EH (cell line): ENCODE measurements around the gene RFPL3.
"Not testable (repeated sequence)": the region's sequence is repeated elsewhere in the genome, so short reads cannot be mapped to it uniquely, and the experiment has no call there.

ENCODE experiments used
- DNase-seq: peaks from one replicate; pipeline ENCODE4 v3.0.0-alpha.2; 2015; ENCODE audit warnings: low read depth

RFPL3 gene

GRCh38 chr22:32331236-32331917 is 26.3 kb upstream of the RFPL3 start:
- no peak for DNase-seq

- DNase-seq: no peak
These were observed 25.5 kb upstream of the RFPL3 start for GRCh38 chr22:32331918-32332725.

GRCh38 chr22:32333141-32333768 is 24.4 kb upstream of the RFPL3 start:
- no peak for DNase-seq

DNA sequence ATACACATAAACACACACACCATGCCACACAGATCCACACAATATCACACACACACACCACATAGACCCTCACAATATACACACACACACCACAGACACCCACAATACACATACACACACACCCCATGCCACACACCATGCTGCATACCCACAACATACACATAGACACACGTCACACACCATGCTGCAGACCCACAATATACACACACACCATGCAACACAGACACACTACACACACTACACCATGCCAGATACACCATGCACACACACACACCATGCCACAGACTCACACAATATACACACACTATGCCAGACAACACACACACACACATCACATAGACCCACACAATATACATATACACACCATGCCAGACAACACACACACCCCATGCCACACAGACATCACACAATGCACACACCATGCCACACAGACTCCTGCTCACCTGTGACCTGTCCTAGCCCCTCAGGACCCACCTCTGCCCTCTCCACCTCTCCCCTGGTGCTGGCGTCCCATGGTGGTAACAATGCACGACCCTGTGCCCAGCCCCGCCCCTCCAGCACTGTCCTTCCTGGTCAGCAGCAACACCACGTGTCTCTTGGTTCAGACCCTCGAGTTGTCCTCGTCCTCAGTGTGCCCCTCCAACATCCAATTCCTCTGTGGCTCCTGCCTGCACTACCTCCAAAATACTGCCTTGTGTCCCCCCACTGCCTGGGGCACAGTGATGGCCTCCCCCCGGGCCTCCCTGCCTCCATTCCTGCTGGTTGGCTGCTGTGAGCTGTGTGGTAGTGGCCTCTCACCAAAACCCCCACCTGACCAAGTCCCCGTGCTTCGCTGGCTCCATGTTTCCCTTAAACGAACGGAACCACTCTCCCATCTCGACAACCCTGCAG is 23.7 kb upstream of the RFPL3 start:
- DNase-seq: no peak

DNA sequence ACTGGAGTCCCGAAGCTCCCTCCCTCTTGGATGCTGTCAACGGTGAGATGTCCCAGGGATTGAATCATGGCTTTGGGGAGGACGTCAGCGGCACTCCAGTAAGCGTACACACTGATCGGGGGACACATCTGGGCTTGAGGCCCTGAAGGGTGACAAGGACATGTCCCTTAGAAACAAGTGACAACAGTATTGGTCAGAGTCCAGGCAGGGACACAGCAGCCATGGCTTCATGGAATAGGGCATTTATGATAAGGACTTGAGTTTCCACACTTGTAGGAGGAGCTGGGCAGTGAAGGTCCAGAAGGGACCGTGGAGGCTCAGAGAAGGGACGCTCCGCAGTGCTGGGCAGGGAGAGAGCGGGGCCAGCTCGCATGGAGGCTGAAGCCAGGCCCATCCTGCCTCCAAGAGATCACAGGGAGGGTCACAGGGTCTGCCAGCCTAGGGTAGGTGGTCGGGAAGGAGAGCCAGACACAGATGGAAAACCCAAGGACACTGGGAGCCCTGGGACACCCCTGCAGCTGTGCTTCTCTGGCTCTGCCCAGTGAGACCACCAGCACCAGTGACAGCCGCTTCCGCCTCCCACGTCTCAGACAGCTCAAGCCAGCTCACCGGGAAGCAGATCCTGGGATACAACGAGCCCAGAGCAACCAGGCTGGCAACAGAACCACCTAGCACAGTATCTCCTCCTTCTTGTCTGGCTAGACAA is 22.9 kb upstream of the RFPL3 start:
- no peak for DNase-seq

DNA sequence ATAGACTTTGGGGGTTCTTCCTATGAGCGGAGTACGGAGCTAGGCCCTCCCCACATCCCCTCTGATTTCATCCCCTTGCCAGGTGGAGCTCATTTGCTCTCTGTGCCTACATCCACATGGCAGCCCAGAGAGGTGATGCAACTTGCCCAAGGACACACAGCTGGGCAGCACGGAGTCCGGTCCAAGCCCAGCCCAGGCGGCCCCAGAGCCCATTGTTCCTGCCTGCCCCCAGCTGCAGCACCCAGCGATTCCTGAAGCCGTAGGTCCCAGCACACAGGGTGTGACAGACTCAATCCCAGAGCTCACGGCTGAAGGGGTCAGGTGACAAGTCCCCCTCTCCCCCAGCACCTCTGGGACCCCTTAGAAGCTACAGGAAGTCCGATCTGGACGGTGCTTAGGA is 22.2 kb upstream of the RFPL3 start:
- DNase-seq: no peak

DNA sequence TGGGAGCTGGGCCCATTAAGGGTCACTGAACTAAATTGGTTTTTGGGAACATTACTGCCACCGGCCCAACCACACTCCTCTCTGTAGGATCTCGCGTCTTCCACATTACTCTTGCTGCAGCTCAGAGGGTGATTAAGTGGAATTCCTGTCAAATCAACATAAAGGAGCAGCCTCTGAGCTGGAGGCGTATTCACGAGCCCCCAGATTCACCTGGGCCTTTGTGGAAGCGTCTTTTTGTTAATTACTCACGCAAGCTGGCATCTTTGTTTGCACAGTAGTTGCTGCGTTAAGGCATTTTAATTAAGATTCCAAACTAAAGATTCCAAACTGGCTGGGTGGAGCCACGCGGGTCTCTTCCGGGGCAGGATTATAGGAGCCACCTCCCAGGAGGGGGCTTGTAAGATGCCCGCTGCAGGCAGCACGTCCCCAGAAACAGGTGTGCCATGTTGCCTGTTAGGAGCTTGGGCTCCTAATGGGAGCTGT is 21.5 kb upstream of the RFPL3 start:
- DNase-seq: no peak

DNA sequence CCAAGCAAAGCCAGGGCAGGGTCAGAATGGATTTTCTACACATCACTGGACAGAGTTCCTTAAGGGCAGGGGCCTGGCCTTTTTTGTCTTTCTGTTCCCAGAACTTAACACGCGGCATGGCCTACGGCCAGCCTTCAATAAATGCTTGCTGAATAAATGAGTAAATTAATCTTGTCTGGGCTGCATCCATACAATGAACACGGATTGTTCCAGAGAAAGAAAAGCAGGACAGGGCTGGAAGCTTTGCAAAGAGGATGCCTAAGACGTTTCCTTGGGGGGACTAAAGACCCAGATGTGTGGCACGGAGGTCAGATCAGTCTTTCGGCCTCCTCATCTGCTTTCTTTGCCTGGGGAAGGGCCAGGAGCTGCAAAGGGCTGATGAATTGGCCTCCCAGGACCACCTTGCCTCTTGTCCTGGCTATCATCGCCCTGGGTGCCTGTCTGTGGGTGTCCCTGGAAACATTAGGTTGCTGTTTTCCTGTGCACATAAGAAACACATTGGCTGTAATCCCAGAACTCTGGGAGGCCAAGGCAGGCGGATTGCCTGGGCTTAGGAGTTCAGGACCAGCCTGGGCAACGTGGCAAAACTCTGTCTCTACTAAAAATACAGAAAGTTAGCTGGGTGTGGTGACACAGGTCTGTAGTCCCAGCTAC is 20.8 kb upstream of the RFPL3 start:
- no peak for DNase-seq

DNA sequence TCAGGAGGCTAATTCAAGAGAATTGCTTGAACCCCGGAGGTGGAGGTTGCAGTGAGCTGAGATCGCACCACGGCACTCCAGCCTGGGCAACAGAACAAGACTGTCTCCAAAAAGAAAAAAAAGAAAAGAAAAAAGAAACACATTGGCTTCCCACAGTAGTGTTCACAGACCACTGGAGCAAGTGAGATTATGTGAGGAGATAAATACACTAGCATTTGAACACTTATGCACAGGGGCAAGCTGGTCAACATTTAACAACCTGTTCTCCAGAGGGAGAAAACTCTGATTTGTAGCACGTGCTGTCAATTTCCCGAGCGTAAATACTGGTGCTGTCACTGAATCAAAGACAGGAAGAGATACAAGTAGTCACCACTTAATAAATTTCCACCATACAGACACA is 20.2 kb upstream of the RFPL3 start:
- DNase-seq: not testable (repeated sequence)

GRCh38 chr22:32338757-32339156 is 18.9 kb upstream of the RFPL3 start:
- DNase-seq: no peak

- no peak for DNase-seq
These were observed 18.3 kb upstream of the RFPL3 start for GRCh38 chr22:32339190-32340012.

DNA sequence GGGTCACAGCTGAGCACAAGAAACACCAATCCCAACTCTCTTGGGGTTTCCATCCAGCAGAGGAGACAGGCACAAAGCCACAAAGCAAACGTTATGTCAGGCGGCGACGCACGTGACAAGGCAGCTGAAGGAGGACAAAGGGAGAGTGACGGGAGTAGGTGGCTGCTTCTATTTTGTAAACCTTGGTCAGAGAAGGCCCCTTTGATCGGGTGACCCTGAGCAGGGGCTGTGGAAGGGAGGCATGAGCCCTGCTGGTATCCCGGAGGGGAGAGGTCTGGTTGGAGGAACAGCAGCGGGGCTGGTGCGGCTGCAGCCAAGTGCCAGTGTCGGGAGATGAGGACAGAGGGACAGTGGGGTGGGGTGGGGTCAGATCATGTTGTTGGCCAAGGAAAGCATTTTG is 17.3 kb upstream of the RFPL3 start:
- DNase-seq: no peak

GRCh38 chr22:32341122-32341740 is 16.4 kb upstream of the RFPL3 start:
- DNase-seq: no peak

DNA sequence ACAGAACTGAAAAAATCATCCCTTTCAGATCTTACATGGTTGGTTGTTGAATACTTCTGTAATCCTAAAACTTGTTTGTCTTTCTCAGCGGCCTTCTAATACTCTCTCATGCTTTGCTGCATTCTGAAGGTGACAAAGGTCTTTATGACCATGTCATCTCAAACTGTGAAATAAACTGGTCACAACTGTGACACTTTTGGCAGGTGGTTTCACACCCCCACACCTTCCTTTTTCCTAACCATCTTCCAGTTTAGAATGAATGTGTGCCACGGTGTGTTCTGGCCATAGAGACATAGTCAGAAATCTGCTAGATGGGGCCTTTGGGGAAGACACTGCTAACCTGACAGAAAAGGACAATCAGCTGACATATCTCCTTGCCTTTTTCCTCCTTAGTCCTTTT is 14.7 kb upstream of the RFPL3 start:
- no peak for DNase-seq

- DNase-seq: no peak
These were observed 13.7 kb upstream of the RFPL3 start for GRCh38 chr22:32343941-32344340.

GRCh38 chr22:32348031-32348611 is 9.5 kb upstream of the RFPL3 start:
- no peak for DNase-seq

DNA sequence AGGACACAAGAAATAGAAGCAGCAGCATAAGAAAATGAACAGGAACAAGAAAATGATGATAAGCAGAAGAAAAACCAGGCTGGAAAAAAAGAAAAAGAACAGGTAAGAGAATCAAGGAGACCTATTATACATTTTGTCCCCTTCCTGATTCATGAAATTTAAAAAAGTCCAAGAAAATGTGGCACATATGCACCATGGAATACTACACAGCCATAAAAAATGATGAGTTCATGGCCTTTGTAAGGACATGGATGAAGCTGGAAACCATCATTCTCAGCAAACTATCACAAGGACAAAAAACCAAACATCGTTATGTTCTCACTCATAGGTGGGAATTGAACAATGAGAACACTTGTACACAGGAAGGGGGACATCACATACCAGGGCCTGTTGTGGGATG is 5.8 kb upstream of the RFPL3 start:
- not testable (repeated sequence) for DNase-seq

GRCh38 chr22:32352681-32353080 is 5.0 kb upstream of the RFPL3 start:
- no peak for DNase-seq

DNA sequence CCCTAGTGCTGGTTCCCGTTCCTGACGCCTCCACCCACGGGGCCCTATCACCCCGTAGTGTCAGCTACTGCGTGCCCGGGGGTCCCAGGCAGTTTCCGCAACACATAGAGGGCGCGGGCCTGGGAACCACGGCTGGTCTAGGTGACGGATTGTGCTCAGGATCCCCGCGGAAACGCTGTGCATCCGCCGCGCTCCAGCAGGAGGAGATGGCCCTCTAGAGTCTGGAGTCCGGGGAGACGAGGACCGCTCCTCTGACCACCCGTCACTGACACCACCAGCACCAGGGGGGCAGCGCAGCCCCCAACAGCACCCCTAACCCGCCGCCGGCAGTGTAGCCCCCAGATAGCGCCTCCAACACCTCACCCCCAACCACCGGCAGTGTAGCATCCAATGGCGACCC is 4.4 kb upstream of the RFPL3 start:
- no peak for DNase-seq
